Measurements from ENCODE around the gene OR7C1.
"Not testable (repeated sequence)": the region's sequence is repeated elsewhere in the genome, so short reads cannot be mapped to it uniquely, and the experiment has no call there.

GRCh38 chr19:14777645-14778044, 57.3 kb downstream of the OR7C1 start:
- TF ChIP-seq CTCF, POLR2AphosphoS5 (IDR thresholded peaks at IDR 0.05): not testable (repeated sequence)

All from upper lobe of left lung (tissue), 4 donors.